Lung (tissue), 12 donors: ENCODE results near the gene PRKD2. TPM values are rescaled to one million over a fixed set of nuclear protein-coding genes. Genes with fewer than 3 reads are reported as not detected.

Experiments used
- ATAC-seq: fragments of 200-7000 bp; cut with Tn5 transposase; one replicate; pipeline ENCODE4 v1.9.1; 2020; ENCODE audit warnings: moderate number of reproducible peaks; ENCODE audit not compliant: insufficient read depth, low FRiP score
- DNase-seq, 3 donors: peaks; one replicate each; pipeline ENCODE4 v3.0.0-alpha.2; 2013 to 2017
- H3K27ac ChIP-seq, 2 donors: one replicate each; pipeline ENCODE4 v1.5.1; 2013; ENCODE audit warnings: mild to moderate bottlenecking in 2 of 2, moderate library complexity in 2 of 2, control low read depth in 1 of 2, inconsistent platforms in 1 of 2, low read depth in 1 of 2, low read length in 1 of 2
- H3K27me3 ChIP-seq, 3 donors: one replicate each; pipeline ENCODE4 v1.5.1; 2013; ENCODE audit warnings: low read length in 2 of 3; ENCODE audit not compliant: control insufficient read depth in 3 of 3, insufficient read depth in 3 of 3
- H3K36me3 ChIP-seq, 4 donors: one replicate each; pipeline ENCODE4 v1.5.1; 2013; ENCODE audit warnings: low read length in 4 of 4, mild to moderate bottlenecking in 1 of 4, moderate library complexity in 1 of 4; ENCODE audit not compliant: control insufficient read depth in 4 of 4, insufficient read depth in 4 of 4
- H3K4me1 ChIP-seq, 5 donors: one replicate each; pipeline ENCODE4 v1.5.1; 2013; ENCODE audit warnings: low read length in 5 of 5, mild to moderate bottlenecking in 2 of 5, moderate library complexity in 1 of 5; ENCODE audit not compliant: control insufficient read depth in 5 of 5, insufficient read depth in 5 of 5
- H3K4me3 ChIP-seq: one replicate; pipeline ENCODE4 v1.5.1; 2013; ENCODE audit warnings: mild to moderate bottlenecking, control low read depth, moderate library complexity
- H3K9ac ChIP-seq, 2 donors: one replicate each; pipeline ENCODE4 v1.5.1; 2013; ENCODE audit warnings: low read length in 2 of 2, control low read depth in 1 of 2; ENCODE audit not compliant: insufficient read depth in 1 of 2
- H3K9me3 ChIP-seq, 4 donors: one replicate each; pipeline ENCODE4 v1.5.1; 2013; ENCODE audit warnings: low read length in 3 of 4, mild to moderate bottlenecking in 1 of 4, moderate library complexity in 1 of 4; ENCODE audit not compliant: control insufficient read depth in 4 of 4, insufficient read depth in 3 of 4
- WGBS, 2 donors: extraction: QIAGEN DNeasy Blood & Tissue Kit; methylation state at CpG; one replicate each; pipeline ENCODE4 v1.1.7; 2013; 5-methylcytosine and 5-hydroxymethylcytosine counted together
- polyA plus RNA-seq, 2 donors: library from polyadenylated mRNA; stranded (reverse); fragments of 200-250 nt; gene quantifications; one replicate each; pipeline ENCODE4 v1.2.1, GENCODE V29; 2013
- total RNA-seq, 2 donors: library from RNA; depleted of rRNA in 1 of 2; stranded (reverse); fragments of >200 nt in 1 of 2; gene quantifications; one replicate each; pipeline ENCODE4 v1.2.1, GENCODE V29; 2014 to 2021
- TF ChIP-seq, protein P1 (sequence below): IDR thresholded peaks from 2 replicates; pipeline ENCODE4 v1.5.1; 2012; ENCODE audit warnings: mild to moderate bottlenecking; ENCODE audit errors: control extremely low read depth, extremely low read depth
- donor health status: control.
- donor health status: control.
- donor health status: Bipolar disorder and iron deficiency.
- donor health status: healthy.
- donor health status: DM: yes; HTN: yes; CAD: no.

Gene PRKD2
- total and polyA plus RNA-seq, 4 donors, result 35.5 to 56.2 (median 45.1) TPM

DNA sequence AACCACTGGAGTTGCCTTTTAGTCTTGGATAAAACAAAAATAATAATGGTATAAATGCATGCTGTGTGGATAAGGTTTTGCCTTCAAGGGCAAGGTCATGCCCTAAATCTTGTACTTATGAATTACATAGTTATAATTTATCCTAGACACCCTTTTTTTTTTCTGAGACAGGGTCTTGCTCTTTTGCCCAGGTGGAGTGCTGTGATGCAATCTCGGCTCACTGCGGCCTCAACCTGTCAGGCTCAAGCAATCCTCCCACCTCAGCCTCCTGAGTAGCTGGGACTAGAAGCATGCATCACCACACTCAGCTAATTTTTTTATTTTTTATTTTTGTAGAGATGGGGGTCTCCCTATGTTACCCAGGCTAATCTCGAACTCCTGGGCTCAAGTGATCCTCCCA lies 48.3 kb downstream of the PRKD2 start:
- ATAC-seq (no peak), DNase-seq (no peak)
- no peaks in the 10 kb centered on the region for H3K27me3 ChIP-seq
- H3K9ac ChIP-seq, result no peak overlapping the region
- TF ChIP-seq, protein P1, sequence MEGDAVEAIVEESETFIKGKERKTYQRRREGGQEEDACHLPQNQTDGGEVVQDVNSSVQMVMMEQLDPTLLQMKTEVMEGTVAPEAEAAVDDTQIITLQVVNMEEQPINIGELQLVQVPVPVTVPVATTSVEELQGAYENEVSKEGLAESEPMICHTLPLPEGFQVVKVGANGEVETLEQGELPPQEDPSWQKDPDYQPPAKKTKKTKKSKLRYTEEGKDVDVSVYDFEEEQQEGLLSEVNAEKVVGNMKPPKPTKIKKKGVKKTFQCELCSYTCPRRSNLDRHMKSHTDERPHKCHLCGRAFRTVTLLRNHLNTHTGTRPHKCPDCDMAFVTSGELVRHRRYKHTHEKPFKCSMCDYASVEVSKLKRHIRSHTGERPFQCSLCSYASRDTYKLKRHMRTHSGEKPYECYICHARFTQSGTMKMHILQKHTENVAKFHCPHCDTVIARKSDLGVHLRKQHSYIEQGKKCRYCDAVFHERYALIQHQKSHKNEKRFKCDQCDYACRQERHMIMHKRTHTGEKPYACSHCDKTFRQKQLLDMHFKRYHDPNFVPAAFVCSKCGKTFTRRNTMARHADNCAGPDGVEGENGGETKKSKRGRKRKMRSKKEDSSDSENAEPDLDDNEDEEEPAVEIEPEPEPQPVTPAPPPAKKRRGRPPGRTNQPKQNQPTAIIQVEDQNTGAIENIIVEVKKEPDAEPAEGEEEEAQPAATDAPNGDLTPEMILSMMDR, result no peak
- H3K4me1 ChIP-seq, result no peaks in the 10 kb centered on the region
- WGBS, 2 donors, result 88% methylated on average over 3 of the region's 3 CpGs
- peaks cover 0 to 11% (median 6%) of the 10 kb centered on the region in 4 donors for H3K36me3 ChIP-seq
- H3K27ac ChIP-seq, result no peak overlapping the region
- H3K4me3 ChIP-seq, result no peak overlapping the region
- H3K9me3 ChIP-seq, result no peaks in the 10 kb centered on the region

DNA sequence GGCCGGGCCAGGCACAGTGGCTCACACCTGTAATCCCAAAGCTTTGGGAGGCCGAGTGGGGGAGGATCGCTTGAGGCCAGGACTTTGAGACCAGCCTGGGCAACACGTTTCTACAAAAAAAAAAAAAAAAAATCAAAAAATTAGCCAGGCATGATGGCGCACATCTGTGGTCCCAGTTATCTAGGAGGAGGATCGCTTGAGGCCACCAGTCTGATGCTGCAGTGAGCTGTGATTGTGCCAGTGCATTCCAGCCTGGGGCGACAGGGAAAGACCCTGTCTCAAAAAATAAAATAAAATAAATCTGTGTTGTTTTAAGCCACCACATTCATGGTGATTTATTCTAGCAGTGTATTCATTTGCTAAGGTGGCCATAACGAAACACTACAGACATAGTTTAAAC lies 51.8 kb downstream of the PRKD2 start:
- H3K9ac ChIP-seq, result no peak overlapping the region
- WGBS, 2 donors, result 90% methylated on average over 8 of the region's 8 CpGs
- no peak for DNase-seq
- no peak overlapping the region for H3K4me3 ChIP-seq
- no peak for ATAC-seq
- TF ChIP-seq, protein P1, result no peak
- H3K27ac ChIP-seq, result no peak overlapping the region
- peaks cover 0 to under 1% (median 0%) of the 10 kb centered on the region in 4 donors for H3K36me3 ChIP-seq
- H3K9me3 ChIP-seq, result no peaks in the 10 kb centered on the region
- H3K4me1 ChIP-seq, result peaks cover 0 to 10% (median 3%) of the 10 kb centered on the region in 5 donors
- no peaks in the 10 kb centered on the region for H3K27me3 ChIP-seq

DNA sequence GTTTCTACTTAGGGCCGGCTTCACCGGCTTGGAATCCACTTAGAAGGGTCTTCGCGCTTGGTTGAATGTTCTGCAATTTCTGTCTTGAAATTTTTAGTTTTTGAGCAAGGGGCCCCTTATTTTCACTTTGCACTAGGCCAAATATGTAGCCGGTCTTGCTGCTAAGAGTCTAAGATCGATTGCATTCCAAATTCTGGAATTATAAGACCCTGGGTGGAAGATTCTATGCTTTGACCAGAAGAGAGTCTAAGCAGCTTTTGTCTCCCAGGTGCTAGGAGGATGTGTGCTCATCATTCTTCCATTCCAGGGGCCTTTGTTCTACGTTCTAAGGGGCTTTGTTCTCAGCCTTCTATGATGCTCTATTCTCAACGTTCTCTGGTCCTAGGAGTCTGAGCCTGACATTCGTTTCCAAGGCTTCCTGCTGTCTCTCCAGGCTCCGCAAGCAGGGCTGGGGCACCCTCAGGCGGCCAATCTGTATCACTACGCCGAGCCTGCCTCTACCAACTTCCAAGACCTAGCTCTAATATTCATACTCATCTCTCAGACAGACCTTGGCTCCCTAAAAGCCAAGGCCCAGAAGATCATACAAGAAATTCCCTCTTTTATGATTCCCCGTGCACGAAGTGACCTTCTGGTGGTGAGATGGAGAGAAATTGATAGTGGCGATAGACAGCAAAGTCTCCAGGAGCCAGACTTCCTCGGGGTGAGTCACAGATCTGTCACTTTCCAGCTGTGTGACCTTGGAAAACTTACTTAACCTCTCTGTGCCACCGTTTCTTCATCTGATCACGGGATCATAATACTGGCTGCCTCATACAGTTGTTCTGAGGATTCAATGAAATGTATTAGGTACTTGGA lies 55.0 kb downstream of the PRKD2 start:
- peaks cover 0 to 11% (median 4%) of the 10 kb centered on the region in 4 donors for H3K36me3 ChIP-seq
- TF ChIP-seq, protein P1, result peak; percentile 95
- H3K9me3 ChIP-seq, result no peaks in the 10 kb centered on the region
- no peak overlapping the region for H3K4me3 ChIP-seq
- H3K9ac ChIP-seq, result peak overlapping the region in 1 of 2 donors; percentile 44
- DNase-seq (peak; percentile 90 to 94 (median 93)), ATAC-seq (peak; percentile 59)
- H3K4me1 ChIP-seq, result peaks cover 0 to 17% (median 4%) of the 10 kb centered on the region in 5 donors
- 6 to 7% methylated on average over 19 of the region's 19 CpGs for WGBS, 2 donors
- H3K27ac ChIP-seq, result peak overlapping the region; percentile 11 to 63
- H3K27me3 ChIP-seq, result peaks cover 0 to 4% (median 0%) of the 10 kb centered on the region in 3 donors
